MM.1S (cell line): ENCODE data around the gene CBARP.

Experiments
- DNase-seq: peaks from one replicate; pipeline ENCODE4 v3.0.0-alpha.2; 2015
- H2AFZ ChIP-seq: fragments of 300-600 bp; sonication (generic); 2 replicates; pipeline ENCODE4 v1.6.0; 2016; ENCODE audit warnings: antibody characterized with exemption, low read length
- H3F3A ChIP-seq: fragments of 300-600 bp; sonication (generic); 2 replicates; pipeline ENCODE4 v1.6.1; 2016; ENCODE audit warnings: mild to moderate bottlenecking, antibody characterized with exemption, low read length, moderate library complexity, mixed read lengths; ENCODE audit not compliant: insufficient read depth
- H3K27ac ChIP-seq: fragments of 300-600 bp; sonication (generic); 2 replicates; pipeline ENCODE4 v1.5.1; 2016; ENCODE audit warnings: mild to moderate bottlenecking, low read length
- H3K27me3 ChIP-seq: fragments of 300-600 bp; sonication (generic); replicated peaks from 2 replicates; pipeline ENCODE4 v1.6.0; 2016; ENCODE audit warnings: low read length; ENCODE audit not compliant: insufficient read depth
- H3K36me3 ChIP-seq: fragments of 300-600 bp; sonication (generic); replicated peaks from 2 replicates; pipeline ENCODE4 v1.6.1; 2016; ENCODE audit warnings: mild to moderate bottlenecking, low read length, mixed read lengths; ENCODE audit not compliant: insufficient read depth
- H3K4me1 ChIP-seq: fragments of 300-600 bp; sonication (generic); 2 replicates; pipeline ENCODE4 v1.6.1; 2016; ENCODE audit warnings: low read length, mixed read lengths
- H3K4me2 ChIP-seq: fragments of 300-600 bp; sonication (generic); 2 replicates; pipeline ENCODE4 v1.6.0; 2016; ENCODE audit warnings: low read depth, low read length
- H3K4me3 ChIP-seq: fragments of 300-600 bp; sonication (generic); 2 replicates; pipeline ENCODE4 v1.5.1; 2016; ENCODE audit warnings: low read length, mixed read lengths
- H3K79me2 ChIP-seq: fragments of 300-600 bp; sonication (generic); 2 replicates; pipeline ENCODE4 v1.6.1; 2016; ENCODE audit warnings: mixed run types, low read length, mixed read lengths
- H3K9ac ChIP-seq: fragments of 300-600 bp; sonication (generic); 2 replicates; pipeline ENCODE4 v1.6.1; 2016; ENCODE audit warnings: low read length, mixed read lengths
- H3K9me2 ChIP-seq: fragments of 300-600 bp; sonication (generic); replicated peaks from 2 replicates; pipeline ENCODE4 v1.6.1; 2016; ENCODE audit warnings: mild to moderate bottlenecking, low read length, mixed read lengths; ENCODE audit not compliant: insufficient read depth
- H3K9me3 ChIP-seq: fragments of 300-600 bp; sonication (generic); replicated peaks from 2 replicates; pipeline ENCODE4 v1.6.1; 2016; ENCODE audit warnings: mild to moderate bottlenecking, low read length, mixed read lengths; ENCODE audit not compliant: insufficient read depth
- H4K20me1 ChIP-seq: fragments of 300-600 bp; sonication (generic); 2 replicates; pipeline ENCODE4 v1.6.1; 2016; ENCODE audit warnings: mild to moderate bottlenecking, low read length, moderate library complexity, mixed read lengths; ENCODE audit not compliant: insufficient read depth
- EZH2 ChIP-seq: fragments of 300-600 bp; sonication (generic); optimal IDR thresholded peaks from 2 replicates; pipeline ENCODE3; 2017; ENCODE audit warnings: low read depth, mild to moderate bottlenecking, antibody characterized with exemption, low read length, mixed read lengths
- EZH2phosphoT487 ChIP-seq: fragments of 300-600 bp; sonication (generic); IDR thresholded peaks from 2 replicates; pipeline ENCODE4 v1.6.1; 2018; ENCODE audit warnings: antibody characterized with exemption, low read length
- TF ChIP-seq, protein P1 (sequence below): fragments of 300-600 bp; sonication (generic); IDR thresholded peaks from 2 replicates; pipeline ENCODE4 v1.5.1; 2016; ENCODE audit warnings: antibody characterized with exemption, low read length, mixed read lengths

The CBARP gene

DNA sequence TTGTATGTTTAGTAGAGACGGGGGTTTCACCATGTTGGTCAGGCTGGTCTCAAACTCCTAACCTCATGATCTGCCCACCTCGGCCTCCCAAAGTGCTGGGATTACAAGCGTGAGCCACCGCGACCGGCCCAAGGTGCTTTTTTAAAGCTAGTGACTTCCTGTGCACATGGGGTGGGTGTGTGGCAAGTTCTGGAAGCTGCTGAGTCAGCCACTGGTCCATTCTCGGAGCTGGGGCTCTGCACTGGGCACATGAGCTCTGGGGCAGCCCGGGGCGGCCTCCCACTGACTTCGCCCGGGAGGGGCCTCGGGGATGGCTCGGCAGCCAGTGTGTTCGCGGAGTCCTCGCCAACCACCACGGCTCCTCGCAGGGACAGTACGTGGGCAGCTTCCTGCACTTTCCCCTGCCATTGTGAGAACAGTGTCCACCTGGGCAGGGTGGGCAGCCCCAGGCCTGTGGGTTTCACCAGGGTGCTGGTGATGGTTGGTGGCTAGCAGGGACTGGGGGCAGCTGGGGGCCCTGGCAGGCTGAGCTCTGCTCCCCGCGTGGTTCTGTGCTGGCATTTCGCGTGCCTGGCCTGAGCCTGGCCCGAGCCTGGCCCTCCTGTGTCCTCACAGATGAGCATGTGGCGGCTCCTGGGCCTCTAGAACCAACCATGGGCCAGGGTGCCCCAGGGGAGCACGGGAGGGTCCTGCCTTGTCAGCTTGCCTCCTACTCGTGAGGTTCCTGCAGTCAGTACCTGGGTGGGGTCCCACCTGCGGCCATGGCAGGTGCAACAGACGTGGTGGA is 12.2 kb downstream of the CBARP start:
- Histone ChIP-seq H3K4me2 (no peak overlapping the region), H3K79me2 (no peaks in the 10 kb centered on the region), H3K4me1 (no peaks in the 10 kb centered on the region), H3K9me3 (no peaks in the 10 kb centered on the region), H3K9me2 (no peaks in the 10 kb centered on the region), H3K9ac (no peak overlapping the region), H3K27ac (no peak overlapping the region), H2AFZ (no peak overlapping the region), H4K20me1 (no peaks in the 10 kb centered on the region), H3K36me3 (no peaks in the 10 kb centered on the region), H3K4me3 (no peak overlapping the region), H3F3A (no peaks in the 10 kb centered on the region), H3K27me3 (no peaks in the 10 kb centered on the region)
- TF ChIP-seq EZH2, result no peak
- TF ChIP-seq, protein P1, sequence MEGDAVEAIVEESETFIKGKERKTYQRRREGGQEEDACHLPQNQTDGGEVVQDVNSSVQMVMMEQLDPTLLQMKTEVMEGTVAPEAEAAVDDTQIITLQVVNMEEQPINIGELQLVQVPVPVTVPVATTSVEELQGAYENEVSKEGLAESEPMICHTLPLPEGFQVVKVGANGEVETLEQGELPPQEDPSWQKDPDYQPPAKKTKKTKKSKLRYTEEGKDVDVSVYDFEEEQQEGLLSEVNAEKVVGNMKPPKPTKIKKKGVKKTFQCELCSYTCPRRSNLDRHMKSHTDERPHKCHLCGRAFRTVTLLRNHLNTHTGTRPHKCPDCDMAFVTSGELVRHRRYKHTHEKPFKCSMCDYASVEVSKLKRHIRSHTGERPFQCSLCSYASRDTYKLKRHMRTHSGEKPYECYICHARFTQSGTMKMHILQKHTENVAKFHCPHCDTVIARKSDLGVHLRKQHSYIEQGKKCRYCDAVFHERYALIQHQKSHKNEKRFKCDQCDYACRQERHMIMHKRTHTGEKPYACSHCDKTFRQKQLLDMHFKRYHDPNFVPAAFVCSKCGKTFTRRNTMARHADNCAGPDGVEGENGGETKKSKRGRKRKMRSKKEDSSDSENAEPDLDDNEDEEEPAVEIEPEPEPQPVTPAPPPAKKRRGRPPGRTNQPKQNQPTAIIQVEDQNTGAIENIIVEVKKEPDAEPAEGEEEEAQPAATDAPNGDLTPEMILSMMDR, result no peak
- TF ChIP-seq EZH2phosphoT487, result no peak
- DNase-seq, result no peak

GRCh38 chr19:1224847-1225246 is 13.0 kb downstream of the CBARP start:
- no peaks in the 10 kb centered on the region for H3K4me1 ChIP-seq
- no peak overlapping the region for H3K27ac ChIP-seq
- H3K9me2 ChIP-seq, result no peaks in the 10 kb centered on the region
- H3K9ac ChIP-seq, result no peak overlapping the region
- H3F3A ChIP-seq, result no peaks in the 10 kb centered on the region
- H3K36me3 ChIP-seq, result no peaks in the 10 kb centered on the region
- H3K9me3 ChIP-seq, result no peaks in the 10 kb centered on the region
- no peaks in the 10 kb centered on the region for H3K27me3 ChIP-seq
- DNase-seq, result no peak
- H4K20me1 ChIP-seq, result no peaks in the 10 kb centered on the region
- TF ChIP-seq EZH2phosphoT487 (no peak), EZH2 (no peak)
- TF ChIP-seq, protein P1, result no peak
- H2AFZ ChIP-seq, result no peak overlapping the region
- no peak overlapping the region for H3K4me3 ChIP-seq
- H3K4me2 ChIP-seq, result no peak overlapping the region
- no peaks in the 10 kb centered on the region for H3K79me2 ChIP-seq

DNA sequence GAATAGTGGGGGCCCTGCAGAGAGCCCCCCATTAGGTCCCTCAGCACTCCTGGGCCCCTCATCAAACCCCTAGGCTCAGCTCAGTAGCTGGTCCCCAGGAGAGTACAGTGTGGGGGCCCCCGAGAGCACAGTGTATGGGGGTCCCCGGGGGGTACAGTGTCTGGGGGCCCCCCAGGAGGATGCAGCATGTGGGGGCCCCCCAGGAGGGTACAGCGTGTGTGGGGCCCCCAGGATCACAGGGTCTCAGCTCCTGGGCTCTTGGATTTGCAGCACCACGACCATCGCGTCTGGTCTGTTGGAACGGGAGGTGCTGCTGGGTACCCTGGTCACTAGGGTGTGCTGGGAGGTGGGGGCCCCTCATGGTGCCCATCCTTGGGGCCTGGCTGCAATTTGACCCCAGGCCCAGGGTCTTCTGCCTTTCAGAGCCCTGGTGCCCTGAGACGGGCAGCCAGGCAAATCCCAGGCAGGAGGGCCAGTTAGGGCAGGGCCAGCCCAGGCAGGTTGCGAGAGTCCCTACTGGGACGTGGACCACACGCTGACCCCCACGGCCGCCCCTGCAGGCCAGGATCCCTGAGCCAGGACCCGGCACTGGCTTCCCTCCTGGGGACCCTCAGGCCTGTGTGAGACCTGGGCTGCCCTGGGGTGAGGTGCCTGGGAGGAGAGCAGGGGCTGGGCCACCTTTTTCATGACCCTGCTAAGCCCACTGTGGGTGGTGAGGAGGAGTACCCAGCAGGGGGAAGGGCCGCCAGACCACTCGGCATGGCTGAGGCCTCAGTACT is 13.6 kb downstream of the CBARP start:
- Histone ChIP-seq H3K36me3 (no peaks in the 10 kb centered on the region), H3K79me2 (no peaks in the 10 kb centered on the region), H3K27me3 (no peaks in the 10 kb centered on the region), H3K4me2 (no peak overlapping the region), H3K9ac (no peak overlapping the region), H3K4me1 (no peaks in the 10 kb centered on the region), H3K9me2 (no peaks in the 10 kb centered on the region), H4K20me1 (no peaks in the 10 kb centered on the region), H3K4me3 (no peak overlapping the region), H3K27ac (no peak overlapping the region), H3K9me3 (no peaks in the 10 kb centered on the region), H2AFZ (no peak overlapping the region), H3F3A (no peaks in the 10 kb centered on the region)
- TF ChIP-seq, protein P1, result no peak
- TF ChIP-seq EZH2phosphoT487, result no peak
- TF ChIP-seq EZH2, result no peak
- DNase-seq, result no peak
